Liver (tissue), 9 donors: ENCODE data around the gene RGS7. TPM values are rescaled to one million over a fixed set of nuclear protein-coding genes. Genes with fewer than 3 reads are reported as not detected.

Source experiments
- DNase-seq: peaks from one replicate; pipeline ENCODE4 v3.0.0-alpha.2; 2017; ENCODE audit warnings: low spot score
- H3K27ac ChIP-seq, 2 donors: one replicate each; pipeline ENCODE4 v1.7.0; 2013; ENCODE audit warnings: inconsistent platforms in 2 of 2, low read length in 2 of 2, control low read depth in 1 of 2, low read depth in 1 of 2, mild to moderate bottlenecking in 1 of 2
- H3K27me3 ChIP-seq, 4 donors: one replicate each; pipeline versions ENCODE4 v1.6.1 to v1.7.0; 2013; ENCODE audit warnings: low read length in 3 of 4, inconsistent platforms in 1 of 4, mild to moderate bottlenecking in 1 of 4, moderate library complexity in 1 of 4; ENCODE audit not compliant: control insufficient read depth in 4 of 4, insufficient read depth in 4 of 4
- H3K36me3 ChIP-seq, 4 donors: one replicate each; pipeline versions ENCODE4 v1.6.1 to v1.7.0; 2013; ENCODE audit warnings: low read length in 3 of 4, mild to moderate bottlenecking in 3 of 4, low read depth in 1 of 4, moderate library complexity in 1 of 4; ENCODE audit not compliant: control insufficient read depth in 4 of 4, insufficient read depth in 3 of 4
- H3K4me1 ChIP-seq, 4 donors: one replicate each; pipeline versions ENCODE4 v1.6.1 to v1.7.0; 2013; ENCODE audit warnings: low read length in 3 of 4, mild to moderate bottlenecking in 3 of 4, moderate library complexity in 1 of 4; ENCODE audit not compliant: control insufficient read depth in 4 of 4, insufficient read depth in 4 of 4
- H3K4me3 ChIP-seq, 3 donors: one replicate each; pipeline versions ENCODE4 v1.6.1 to v1.7.0; 2013; ENCODE audit warnings: low read length in 3 of 3, control low read depth in 1 of 3, low read depth in 1 of 3, mild to moderate bottlenecking in 1 of 3
- H3K9ac ChIP-seq, 2 donors: one replicate each; pipeline ENCODE4 v1.7.0; 2013; ENCODE audit warnings: low read length in 2 of 2, mild to moderate bottlenecking in 2 of 2, moderate library complexity in 2 of 2, control low read depth in 1 of 2, low read depth in 1 of 2
- H3K9me3 ChIP-seq, 4 donors: one replicate each; pipeline versions ENCODE4 v1.6.1 to v1.7.0; 2013; ENCODE audit warnings: low read length in 3 of 4; ENCODE audit not compliant: control insufficient read depth in 4 of 4
- EGR1 ChIP-seq, 2 donors: IDR thresholded peaks; 2 replicates each; pipeline ENCODE4 v1.6.1; 2016 to 2018; ENCODE audit warnings: antibody characterized with exemption in 2 of 2, low read depth in 2 of 2
- FOXA1 ChIP-seq: IDR thresholded peaks from 2 replicates; pipeline ENCODE4 v1.6.1; 2016; ENCODE audit warnings: antibody characterized with exemption
- GABPA ChIP-seq, 2 donors: IDR thresholded peaks in 1 of 2; conservative IDR thresholded peaks in 1 of 2; 2 replicates each; pipeline ENCODE4 v1.6.1; 2016; ENCODE audit warnings: antibody characterized with exemption in 2 of 2, mild to moderate bottlenecking in 1 of 2, moderate library complexity in 1 of 2
- HNF4G ChIP-seq: IDR thresholded peaks from 2 replicates; pipeline ENCODE4 v1.6.1; 2016; ENCODE audit warnings: antibody characterized with exemption
- JUND ChIP-seq, 2 donors: IDR thresholded peaks; 2 replicates each; pipeline ENCODE4 v1.6.1; 2016; ENCODE audit warnings: antibody characterized with exemption in 2 of 2
- NR2F2 ChIP-seq: IDR thresholded peaks from 2 replicates; pipeline ENCODE4 v1.6.1; 2016; ENCODE audit warnings: antibody characterized with exemption
- RAD21 ChIP-seq, 2 donors: IDR thresholded peaks; 2 replicates each; pipeline ENCODE4 v1.6.1; 2016; ENCODE audit warnings: antibody characterized with exemption in 2 of 2, mild to moderate bottlenecking in 2 of 2
- RXRA ChIP-seq, 2 donors: IDR thresholded peaks; 2 replicates each; pipeline ENCODE4 v1.6.1; 2017 to 2018; ENCODE audit warnings: antibody characterized with exemption in 2 of 2, mild to moderate bottlenecking in 1 of 2
- SP1 ChIP-seq: IDR thresholded peaks from 2 replicates; pipeline ENCODE4 v1.6.1; 2018; ENCODE audit warnings: antibody characterized with exemption, mild to moderate bottlenecking
- TAF1 ChIP-seq: conservative IDR thresholded peaks from 2 replicates; pipeline ENCODE4 v1.6.1; 2016; ENCODE audit warnings: antibody characterized with exemption, mild to moderate bottlenecking
- YY1 ChIP-seq: IDR thresholded peaks from 2 replicates; pipeline ENCODE4 v1.6.1; 2016; ENCODE audit warnings: antibody characterized with exemption, mild to moderate bottlenecking
- WGBS: extraction: QIAGEN DNeasy Blood & Tissue Kit; methylation state at CpG from one replicate; pipeline ENCODE4 v1.1.7; 2013; 5-methylcytosine and 5-hydroxymethylcytosine counted together
- polyA plus RNA-seq, 2 donors: library from polyadenylated mRNA; stranded (reverse) in 1 of 2; unstranded in 1 of 2; fragments of 200-250 nt in 1 of 2; fragments of >200 nt in 1 of 2; fragmentation: Nextera tagmentation in 1 of 2; extraction: Ambion mirVana in 1 of 2; gene quantifications; one replicate each; pipeline versions ENCODE4 v1.2.1 to v1.2.3, GENCODE V29; 2013 to 2015
- total RNA-seq, 2 donors: library from RNA; depleted of rRNA; stranded (reverse); fragments of >200 nt; gene quantifications; one replicate each; pipeline ENCODE4 v1.2.3, GENCODE V29; 2014
- TF ChIP-seq, protein P1 (sequence below): IDR thresholded peaks from 2 replicates; pipeline ENCODE4 v1.6.1; 2016; ENCODE audit warnings: antibody characterized with exemption
- TF ChIP-seq, protein P2 (sequence below): IDR thresholded peaks from 2 replicates; pipeline ENCODE4 v1.6.1; 2016; ENCODE audit warnings: antibody characterized with exemption
- TF ChIP-seq, protein P3 (sequence below): IDR thresholded peaks from 2 replicates; pipeline ENCODE4 v1.6.1; 2016; ENCODE audit warnings: antibody characterized with exemption
- TF ChIP-seq, protein P4 (sequence below): fragments of 150-350 bp; IDR thresholded peaks from 2 replicates; pipeline ENCODE4 v1.5.1; 2017; ENCODE audit warnings: improper control_type of control experiment, low read depth, low read length; ENCODE audit not compliant: missing input control
- donor health status: healthy.
- donor health status: healthy.
- donor health status: healthy.
- donor health status: healthy.
- donor health status: healthy.

RGS7 gene
- total and polyA plus RNA-seq, 4 donors, result 0.05 to 0.18 TPM; not detected in 2

DNA sequence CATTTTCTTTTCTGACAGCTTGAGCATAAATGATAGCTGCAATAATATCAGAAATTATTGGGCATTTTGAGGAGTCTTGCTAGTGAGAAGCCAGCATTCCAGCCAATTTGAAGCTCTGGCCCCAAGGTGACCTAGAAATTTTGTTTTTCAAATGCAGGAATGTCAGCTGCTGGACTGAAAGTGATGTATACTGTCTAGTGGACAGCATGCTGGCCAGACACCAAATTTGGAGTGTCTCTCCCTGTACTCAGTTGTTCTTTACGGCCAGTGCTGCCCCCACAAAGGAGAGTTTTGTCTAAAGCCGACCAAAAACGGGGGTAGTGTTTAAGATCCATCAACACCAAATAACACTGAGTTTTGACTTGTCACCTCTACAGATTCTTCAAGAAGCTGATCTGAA is 5.2 kb downstream of the RGS7 start:
- TF ChIP-seq GABPA (IDR thresholded peaks at IDR 0.05 in 1 of 2, conservative IDR thresholded peaks at IDR 0.05 in 1 of 2) (no peak), JUND (IDR thresholded peaks at IDR 0.05) (no peak), RXRA (IDR thresholded peaks at IDR 0.05) (no peak), HNF4G (no peak), RAD21 (IDR thresholded peaks at IDR 0.05) (no peak), TAF1 (no peak), NR2F2 (no peak), FOXA1 (no peak), EGR1 (IDR thresholded peaks at IDR 0.05; ENCODE audit: low read depth in 2 of 2) (no peak), SP1 (no peak)
- TF ChIP-seq, protein P1, sequence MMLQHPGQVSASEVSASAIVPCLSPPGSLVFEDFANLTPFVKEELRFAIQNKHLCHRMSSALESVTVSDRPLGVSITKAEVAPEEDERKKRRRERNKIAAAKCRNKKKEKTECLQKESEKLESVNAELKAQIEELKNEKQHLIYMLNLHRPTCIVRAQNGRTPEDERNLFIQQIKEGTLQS, result no peak
- TF ChIP-seq, protein P2, sequence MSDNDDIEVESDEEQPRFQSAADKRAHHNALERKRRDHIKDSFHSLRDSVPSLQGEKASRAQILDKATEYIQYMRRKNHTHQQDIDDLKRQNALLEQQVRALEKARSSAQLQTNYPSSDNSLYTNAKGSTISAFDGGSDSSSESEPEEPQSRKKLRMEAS, result no peak
- TF ChIP-seq, protein P3, sequence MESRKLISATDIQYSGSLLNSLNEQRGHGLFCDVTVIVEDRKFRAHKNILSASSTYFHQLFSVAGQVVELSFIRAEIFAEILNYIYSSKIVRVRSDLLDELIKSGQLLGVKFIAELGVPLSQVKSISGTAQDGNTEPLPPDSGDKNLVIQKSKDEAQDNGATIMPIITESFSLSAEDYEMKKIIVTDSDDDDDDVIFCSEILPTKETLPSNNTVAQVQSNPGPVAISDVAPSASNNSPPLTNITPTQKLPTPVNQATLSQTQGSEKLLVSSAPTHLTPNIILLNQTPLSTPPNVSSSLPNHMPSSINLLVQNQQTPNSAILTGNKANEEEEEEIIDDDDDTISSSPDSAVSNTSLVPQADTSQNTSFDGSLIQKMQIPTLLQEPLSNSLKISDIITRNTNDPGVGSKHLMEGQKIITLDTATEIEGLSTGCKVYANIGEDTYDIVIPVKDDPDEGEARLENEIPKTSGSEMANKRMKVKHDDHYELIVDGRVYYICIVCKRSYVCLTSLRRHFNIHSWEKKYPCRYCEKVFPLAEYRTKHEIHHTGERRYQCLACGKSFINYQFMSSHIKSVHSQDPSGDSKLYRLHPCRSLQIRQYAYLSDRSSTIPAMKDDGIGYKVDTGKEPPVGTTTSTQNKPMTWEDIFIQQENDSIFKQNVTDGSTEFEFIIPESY, result no peak
- no peak overlapping the region for H3K27ac ChIP-seq
- H3K4me3 ChIP-seq, result no peak overlapping the region
- H3K9ac ChIP-seq, result no peak overlapping the region
- H3K27me3 ChIP-seq, result peaks cover 0 to 9% (median 3%) of the 10 kb centered on the region in 4 donors
- no peaks in the 10 kb centered on the region for H3K9me3 ChIP-seq
- no peaks in the 10 kb centered on the region for H3K36me3 ChIP-seq
- H3K4me1 ChIP-seq, result peaks cover 2 to 6% (median 3%) of the 10 kb centered on the region in 4 donors
- 50% methylated on average over 3 of the region's 3 CpGs for WGBS
- DNase-seq, result no peak

DNA sequence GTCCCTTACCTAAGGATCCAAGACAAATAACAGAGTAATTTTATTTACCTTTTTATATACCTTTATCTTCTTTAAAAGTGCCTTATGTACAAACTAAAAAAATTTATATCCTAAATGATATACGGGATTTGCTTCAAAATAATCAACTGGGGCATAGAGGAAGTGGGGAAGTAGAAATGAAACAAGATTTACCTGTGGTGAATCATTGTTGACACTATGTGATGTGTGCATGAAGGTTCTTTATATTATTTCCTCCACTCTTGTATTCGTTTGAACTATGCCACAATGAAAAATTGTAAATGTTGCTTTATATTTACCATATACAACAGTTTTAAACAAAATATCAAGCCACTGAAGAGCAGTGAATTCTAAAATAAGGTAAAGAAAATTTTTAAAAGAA is 13.0 kb downstream of the RGS7 start:
- Histone ChIP-seq H3K4me3 (no peak overlapping the region), H3K27me3 (peaks cover 0 to 2% (median 0%) of the 10 kb centered on the region in 4 donors), H3K9me3 (no peaks in the 10 kb centered on the region), H3K4me1 (no peaks in the 10 kb centered on the region), H3K36me3 (no peaks in the 10 kb centered on the region), H3K9ac (no peak overlapping the region), H3K27ac (no peak overlapping the region)
- no peak for DNase-seq
- WGBS, result 44% methylated on average over 2 of the region's 2 CpGs
- TF ChIP-seq EGR1 (IDR thresholded peaks at IDR 0.05; ENCODE audit: low read depth in 2 of 2) (no peak), RXRA (IDR thresholded peaks at IDR 0.05) (no peak), NR2F2 (no peak)
- TF ChIP-seq, protein P3, result no peak

DNA sequence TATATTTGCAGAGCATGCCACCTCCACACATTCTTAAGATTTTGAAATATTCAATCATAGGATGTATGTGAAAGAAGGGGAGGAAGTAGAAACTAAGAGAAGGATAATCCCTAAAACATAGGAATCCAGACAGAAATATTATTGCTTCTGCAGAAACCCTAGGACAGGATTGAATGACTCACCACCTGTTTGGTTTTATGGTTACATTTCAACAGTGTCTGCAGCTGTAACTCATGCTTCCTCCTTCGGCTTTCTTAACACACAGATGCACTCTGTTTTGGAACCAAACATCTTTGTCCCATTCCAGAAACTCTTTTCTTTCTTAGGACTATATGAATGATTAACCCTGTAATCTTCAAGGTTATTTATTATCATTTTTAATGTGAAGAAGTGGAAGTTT is 20.7 kb downstream of the RGS7 start:
- H3K27me3 ChIP-seq, result peaks cover 0 to 2% (median 0%) of the 10 kb centered on the region in 4 donors
- DNase-seq, result no peak
- WGBS, result 67% methylated on average over 1 of the region's 1 CpG
- no peak overlapping the region for H3K9ac ChIP-seq
- no peak overlapping the region for H3K4me3 ChIP-seq
- no peaks in the 10 kb centered on the region for H3K36me3 ChIP-seq
- H3K27ac ChIP-seq, result no peak overlapping the region
- no peaks in the 10 kb centered on the region for H3K4me1 ChIP-seq
- no peak for TF ChIP-seq JUND (IDR thresholded peaks at IDR 0.05)
- no peak for TF ChIP-seq YY1
- TF ChIP-seq SP1, result no peak
- TF ChIP-seq, protein P4, sequence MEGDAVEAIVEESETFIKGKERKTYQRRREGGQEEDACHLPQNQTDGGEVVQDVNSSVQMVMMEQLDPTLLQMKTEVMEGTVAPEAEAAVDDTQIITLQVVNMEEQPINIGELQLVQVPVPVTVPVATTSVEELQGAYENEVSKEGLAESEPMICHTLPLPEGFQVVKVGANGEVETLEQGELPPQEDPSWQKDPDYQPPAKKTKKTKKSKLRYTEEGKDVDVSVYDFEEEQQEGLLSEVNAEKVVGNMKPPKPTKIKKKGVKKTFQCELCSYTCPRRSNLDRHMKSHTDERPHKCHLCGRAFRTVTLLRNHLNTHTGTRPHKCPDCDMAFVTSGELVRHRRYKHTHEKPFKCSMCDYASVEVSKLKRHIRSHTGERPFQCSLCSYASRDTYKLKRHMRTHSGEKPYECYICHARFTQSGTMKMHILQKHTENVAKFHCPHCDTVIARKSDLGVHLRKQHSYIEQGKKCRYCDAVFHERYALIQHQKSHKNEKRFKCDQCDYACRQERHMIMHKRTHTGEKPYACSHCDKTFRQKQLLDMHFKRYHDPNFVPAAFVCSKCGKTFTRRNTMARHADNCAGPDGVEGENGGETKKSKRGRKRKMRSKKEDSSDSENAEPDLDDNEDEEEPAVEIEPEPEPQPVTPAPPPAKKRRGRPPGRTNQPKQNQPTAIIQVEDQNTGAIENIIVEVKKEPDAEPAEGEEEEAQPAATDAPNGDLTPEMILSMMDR, result no peak
- TF ChIP-seq, protein P1, result no peak
- TF ChIP-seq, protein P3, result no peak
- H3K9me3 ChIP-seq, result peaks cover 0 to 2% (median 0%) of the 10 kb centered on the region in 4 donors
